GM21423 (cell line): ENCODE data around the gene GRIK4.

Source experiments
- ATAC-seq: cut with Tn5 transposase; IDR thresholded peaks from one replicate; pipeline ENCODE4 v1.9.1; 2021; ENCODE audit warnings: mild to moderate bottlenecking, moderate library complexity; ENCODE audit not compliant: unreplicated experiment

Gene GRIK4

DNA sequence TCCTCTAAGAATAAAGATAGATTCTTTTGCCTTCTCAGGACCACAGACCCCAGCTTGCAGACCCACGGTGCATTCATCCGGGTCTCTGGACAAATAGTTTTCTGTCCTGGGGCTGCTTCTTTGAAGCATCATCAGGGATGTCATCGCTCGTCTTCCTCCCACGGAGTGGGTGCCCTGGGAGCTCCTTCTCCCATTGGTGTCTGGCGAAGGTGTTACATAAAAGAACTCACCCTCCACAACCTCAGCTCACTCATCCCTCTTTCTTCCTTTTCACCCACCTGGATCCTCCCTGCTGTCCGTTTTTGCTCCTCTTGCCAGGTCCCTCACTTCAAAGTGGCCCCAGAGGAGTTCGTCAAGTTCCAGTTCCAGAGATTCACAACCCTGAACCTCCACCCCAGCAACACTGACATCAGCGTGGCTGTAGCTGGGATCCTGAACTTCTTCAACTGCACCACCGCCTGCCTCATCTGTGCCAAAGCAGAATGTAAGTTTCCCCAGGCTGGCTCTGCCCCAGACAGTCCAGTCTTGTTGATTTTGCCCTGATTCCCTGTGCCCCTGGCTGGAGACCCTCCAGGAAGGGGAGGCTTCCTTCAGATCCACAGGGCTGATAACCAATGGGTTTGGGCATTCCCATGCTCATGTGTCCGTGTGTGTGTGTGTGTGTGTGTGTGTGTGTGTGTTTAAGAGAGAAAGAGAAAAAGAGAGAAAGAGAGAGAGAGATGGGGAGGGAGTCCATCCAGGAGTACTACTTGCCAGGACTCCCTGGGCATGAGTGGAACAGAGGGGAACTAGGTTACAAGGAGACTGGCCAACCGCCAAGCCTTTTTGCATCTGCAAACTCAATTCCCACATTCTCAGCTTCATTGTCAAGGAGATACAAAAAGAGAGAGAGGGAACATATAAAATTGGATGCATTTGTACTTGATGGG, 308.2 kb downstream of the GRIK4 start:
- no peak for ATAC-seq

DNA sequence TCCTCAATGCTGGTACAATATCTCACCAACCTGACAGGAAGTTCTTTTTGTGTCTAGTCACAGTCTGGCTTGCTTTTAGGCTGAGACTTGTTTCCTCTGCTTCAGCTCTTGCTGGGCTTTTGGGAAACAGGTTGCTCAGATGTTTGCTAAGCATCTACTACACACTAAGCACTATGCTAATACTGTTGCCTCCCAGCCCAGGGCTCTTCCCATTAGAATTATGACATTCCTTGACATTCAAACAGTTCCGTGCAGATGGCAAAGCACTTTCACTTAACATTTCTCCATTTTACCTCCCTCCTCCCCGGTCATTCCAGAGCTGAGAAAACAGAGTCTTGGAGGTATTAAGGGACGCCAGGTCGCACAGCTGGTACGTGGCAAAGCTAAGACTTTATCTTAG, 311.6 kb downstream of the GRIK4 start:
- no peak for ATAC-seq

DNA sequence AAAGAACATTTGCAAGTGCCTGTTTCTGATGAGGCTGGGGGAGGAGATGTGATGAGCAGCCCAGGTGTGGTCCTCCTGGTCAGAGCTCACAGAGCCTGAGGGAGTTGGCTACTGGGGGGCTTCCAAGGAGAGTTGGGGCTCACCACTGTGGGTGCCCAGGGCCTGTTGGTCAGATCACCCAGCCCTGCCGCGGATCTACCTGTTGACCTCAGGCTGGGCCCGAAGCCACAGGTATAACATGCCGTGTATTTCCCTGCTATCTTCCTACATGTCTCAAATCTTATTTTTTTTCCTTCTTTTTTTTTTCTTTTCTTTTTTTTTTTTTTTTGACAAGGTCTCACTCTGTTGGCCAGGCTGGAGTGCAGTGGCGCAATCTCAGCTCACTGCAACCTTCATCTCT, 312.7 kb downstream of the GRIK4 start:
- ATAC-seq: no peak

DNA sequence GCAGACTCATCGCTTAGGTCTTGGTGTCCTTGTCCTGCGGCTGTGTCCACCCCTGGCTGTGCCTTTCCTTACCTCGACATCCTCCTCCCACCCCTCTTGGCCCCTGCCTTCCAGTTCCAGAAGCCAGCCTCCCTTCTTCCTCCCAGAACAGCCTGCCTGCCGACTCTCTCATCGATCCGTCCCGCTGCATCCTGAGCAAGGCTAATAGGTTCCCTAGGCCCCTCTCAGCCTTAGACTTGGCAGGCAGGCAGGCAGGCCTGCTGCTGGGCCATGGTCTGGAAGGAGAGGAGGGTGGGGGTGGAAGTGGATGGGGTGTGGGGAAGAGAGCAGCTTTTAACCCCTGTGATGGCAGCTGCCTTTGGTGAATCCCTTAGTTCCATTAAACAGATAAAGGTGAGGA, 315.6 kb downstream of the GRIK4 start:
- ATAC-seq: no peak

DNA sequence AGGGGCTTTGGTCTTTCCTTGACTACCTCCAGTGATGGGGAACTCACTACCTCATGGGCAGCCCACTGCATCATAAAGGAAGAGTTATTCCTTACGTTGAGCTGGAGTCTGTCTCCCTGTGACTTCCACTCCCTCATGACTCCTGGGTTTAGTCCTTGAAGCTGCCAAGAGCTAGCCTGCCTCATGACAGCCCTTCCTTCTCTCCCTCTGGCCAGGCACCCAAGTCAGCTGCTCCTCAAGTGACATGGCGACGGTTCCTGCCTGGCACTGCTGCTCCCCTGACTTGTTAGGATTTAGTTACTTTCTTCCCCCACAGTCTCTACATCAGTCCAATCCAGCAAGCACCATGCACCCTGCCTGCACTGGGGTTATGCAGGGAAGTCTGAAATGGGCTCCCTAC, 316.3 kb downstream of the GRIK4 start:
- no peak for ATAC-seq

DNA sequence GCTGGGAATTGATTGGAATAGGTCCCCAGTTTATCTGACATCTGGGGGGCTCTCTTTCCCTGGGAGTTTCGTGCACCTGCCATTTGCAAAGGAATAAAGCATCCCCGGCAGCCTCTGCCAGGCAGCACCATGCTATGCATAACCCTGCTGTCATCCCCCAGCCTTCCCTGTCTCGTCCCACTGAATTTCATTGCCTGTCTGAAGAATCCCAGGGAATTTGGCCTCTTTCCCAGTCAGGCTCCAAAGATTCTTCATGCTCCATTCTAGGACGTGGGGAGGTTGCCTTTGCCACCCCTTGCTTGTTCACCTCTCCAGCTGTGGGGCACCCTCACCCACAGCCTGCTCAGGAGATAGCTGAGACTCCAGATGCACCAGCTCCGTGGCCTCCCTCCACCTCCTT, 317.3 kb downstream of the GRIK4 start:
- ATAC-seq: no peak

DNA sequence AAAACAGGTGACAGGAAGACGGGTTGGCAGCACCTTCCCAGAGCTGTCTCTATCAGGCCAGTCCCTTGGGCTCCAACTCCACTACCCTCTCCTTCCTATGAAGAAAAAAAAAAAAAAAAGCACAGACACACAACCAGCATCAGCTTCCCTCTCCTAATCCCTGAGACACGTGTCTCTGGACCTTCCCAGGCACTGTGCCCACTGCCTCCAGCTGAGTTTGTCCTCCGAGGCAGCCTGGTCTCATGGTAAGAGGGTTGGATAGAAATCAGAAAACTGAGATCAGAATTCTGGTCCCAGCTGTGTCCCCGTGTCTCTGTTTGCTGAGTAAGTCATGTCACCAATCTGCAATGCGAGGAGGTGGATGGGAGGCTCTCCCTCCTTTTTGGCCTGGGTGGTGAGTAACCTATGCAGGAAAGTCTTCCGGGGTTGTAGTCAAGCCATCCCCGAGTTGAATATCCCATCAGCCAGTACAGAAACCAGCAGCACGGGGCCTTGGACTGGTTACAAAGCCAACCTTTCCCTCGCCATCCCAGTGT, 318.6 kb downstream of the GRIK4 start:
- no peak for ATAC-seq

DNA sequence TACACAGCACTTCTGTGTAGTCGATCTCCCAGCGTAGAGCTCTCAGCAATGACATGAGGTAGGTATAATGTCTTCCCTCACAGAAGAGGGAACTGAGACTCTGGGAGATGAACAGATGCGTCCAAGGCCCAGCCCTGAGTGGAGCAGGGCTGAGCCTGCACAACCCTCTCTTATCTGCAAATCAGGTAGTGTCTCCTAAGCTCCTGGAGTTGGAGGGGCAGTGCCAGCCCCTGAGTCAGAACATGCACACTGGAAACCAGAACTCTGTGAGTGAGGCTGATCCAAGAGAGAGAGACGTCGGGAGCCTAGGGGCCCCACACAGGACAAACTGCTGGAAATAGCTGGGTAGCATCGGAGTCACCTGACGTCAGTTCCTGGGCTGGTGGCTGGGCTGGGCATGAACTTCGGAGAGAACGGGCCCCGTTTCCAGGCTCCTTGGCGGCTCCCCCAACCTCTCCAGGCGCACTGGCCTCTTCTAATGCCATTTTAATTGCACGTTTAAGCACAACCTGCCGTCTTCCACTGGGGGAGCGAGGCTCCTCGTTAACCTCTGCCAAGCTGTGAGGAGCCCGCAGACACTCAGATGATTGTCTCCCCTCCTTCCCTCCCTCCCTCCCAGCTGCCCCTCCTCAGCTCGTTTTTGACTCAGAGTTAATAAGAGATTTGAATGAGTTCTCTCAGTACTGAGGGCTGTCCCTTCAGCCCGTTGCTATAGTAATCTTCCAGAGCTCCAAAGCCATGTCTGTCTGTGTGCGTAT, 321.1 kb downstream of the GRIK4 start:
- ATAC-seq: no peak

DNA sequence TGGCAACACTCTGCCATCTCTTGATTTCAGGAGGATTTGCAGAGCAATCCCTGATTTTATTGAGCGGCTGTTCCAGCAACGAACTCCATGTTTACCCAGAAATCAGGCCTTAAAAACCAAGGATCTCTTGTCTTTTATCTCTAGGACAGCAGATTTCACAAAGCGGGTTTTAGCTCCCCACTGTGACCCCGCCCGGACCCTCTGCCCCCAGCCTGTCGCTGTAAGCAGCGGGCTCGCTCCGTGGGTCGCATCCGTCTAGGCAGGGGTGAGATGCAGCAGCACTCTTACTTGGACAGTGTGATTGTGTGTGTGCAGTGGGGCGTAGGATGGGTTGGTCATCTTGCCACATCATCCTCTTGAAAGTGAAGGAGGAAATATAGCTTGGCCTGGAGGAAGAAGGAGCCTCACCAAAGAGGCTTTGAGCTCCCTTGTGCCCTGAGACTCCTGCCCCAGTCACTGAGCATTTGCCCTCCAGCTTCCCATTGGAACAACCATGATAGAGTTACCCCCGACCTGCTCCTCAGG, 323.2 kb downstream of the GRIK4 start:
- no peak for ATAC-seq

DNA sequence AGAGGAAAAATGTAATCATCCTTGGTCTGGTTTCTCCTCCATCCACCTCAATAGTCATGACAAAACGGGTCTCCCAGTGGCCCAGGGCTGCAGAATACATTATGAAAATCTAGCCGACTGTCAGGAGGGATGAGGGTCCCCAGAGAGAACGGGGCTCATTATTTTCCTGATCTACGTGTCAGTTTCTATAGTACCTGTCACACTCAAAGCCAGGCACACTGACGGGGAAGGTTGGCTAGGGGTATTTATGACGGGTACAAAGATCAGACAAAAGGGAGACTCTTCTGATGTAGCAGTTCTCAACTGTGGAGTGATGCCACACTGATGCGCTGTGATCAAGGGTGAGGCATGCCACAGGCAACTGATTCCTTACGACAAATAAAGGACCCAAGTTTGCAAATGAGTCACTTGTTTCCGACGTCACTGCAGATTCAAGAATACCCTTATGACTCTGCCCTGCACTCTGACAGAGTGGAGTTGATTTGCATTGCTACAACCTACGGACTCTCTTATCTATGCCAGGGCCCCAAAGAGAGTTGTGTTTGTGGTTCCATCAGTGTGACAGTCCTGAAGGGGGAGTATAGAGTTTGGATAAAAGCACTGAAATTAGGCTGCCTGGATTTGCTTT, 324.2 kb downstream of the GRIK4 start:
- peak; percentile 82 for ATAC-seq

DNA sequence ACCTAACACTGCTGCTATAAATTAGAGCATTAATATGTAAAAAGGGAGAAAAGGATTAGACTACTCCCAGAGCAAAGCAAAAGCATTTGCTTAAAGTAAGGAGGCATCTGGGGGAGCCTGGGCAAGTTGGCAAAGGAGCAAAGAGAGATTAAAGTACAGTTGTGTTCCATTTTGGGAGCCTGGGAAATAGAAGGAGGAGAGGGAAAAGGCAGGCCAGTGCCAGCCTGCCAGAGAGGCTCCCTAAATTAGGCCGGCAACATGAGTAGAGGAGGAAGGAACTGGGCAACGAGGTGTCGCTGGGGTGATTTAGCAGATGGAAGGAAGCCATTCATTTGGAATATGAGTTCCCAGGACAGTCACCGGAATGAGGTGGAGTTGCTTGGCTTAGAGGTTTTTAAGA, 326.1 kb downstream of the GRIK4 start:
- ATAC-seq: no peak

DNA sequence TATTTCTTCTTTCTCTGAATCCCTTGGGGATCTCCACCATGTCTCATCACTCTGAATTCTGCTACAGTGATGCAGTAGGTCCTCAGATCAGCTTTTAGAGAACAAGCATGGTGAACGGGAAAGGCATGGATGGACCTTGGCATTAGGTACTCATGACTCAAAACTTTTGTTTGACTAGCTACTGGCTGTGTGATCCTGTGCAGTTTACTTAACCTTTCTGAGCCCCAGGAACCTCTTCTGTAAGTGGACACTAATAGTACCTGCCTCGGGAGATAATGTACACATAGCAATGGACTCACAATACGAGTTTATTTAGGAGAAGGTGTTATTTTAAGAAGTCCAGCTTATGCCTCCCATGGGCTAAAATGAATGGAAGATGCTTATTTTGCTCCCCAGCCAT, 327.7 kb downstream of the GRIK4 start:
- no peak for ATAC-seq

DNA sequence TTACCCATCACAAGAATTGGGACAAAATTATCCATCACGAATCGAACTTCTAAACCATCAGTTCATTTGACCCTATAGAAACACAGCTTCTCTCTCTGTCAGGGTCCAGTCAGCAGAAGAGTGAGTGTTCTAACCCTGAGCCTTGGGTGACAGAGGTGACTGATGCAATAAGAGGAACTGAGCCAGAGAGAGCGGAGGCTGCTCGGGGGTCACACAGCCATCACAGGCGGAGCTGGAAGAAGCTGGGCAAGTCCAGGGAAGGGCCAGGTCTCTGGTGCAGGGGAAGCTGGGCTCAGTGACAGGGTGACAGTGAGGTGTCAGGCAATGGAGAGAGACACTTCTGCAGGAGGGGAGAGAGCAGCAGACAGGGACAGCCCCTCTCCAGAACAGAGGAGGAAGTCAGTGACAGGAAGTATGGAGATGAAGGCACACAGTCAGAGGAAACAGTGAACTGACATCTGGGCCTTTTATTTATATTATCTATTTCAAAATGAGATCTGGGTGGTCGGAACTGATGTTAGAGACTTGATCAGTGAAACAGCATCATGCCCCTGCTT, 328.4 kb downstream of the GRIK4 start:
- ATAC-seq: no peak

DNA sequence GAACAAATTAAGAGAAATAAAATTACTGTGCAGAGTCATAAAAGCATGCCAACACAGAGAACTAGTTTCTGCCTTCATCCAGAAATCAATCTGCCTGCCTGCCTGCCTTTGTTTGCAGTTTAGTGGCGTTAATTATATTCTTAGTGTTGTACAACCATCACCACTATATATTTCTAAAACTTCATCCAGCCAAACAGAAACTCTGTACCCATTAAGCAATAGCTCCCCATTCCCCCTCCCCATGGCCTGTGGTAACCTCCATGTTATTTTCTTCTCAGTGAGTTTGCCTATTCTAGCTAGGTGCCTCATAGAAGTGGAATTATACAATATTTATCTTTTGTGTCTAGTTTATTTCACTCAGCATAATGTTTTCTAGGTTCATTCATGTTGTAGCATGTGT, 329.1 kb downstream of the GRIK4 start:
- ATAC-seq: no peak

DNA sequence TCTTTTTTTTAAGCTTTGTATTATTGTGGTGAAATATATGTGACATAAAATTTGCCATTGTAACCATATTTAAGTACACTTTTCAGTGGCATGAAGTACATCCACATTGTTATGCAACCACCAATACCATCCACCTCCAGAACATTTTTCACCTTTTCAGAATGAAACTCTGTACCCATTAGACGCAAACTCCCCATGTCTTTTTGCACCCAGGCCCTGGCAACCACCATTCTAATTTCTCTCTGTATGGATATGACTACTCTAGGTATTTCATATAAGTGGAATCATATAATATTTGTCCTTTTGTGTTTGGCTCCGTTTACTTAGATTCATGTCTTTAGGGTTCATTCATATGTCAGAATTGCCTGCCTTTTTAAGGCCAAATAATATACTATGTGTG, 329.5 kb downstream of the GRIK4 start:
- ATAC-seq: no peak

DNA sequence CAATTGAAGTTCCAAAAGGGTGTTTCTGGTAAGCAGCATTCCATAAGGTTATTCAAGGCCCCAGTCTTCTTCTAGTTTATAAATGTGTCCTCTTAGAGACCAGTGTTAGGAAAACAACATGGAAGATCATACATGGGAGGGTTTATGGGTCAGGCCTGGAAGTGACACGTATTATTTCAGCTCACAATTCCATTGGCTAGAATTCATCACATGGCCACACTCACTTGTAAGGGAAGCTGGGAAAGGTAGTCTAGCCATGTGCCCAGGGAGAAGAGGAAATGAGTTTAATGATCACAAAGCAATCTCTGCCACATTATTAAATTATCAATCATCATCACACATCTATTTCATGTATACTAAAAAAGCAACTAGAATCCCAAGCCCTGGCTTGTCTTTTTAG, 330.6 kb downstream of the GRIK4 start:
- no peak for ATAC-seq

DNA sequence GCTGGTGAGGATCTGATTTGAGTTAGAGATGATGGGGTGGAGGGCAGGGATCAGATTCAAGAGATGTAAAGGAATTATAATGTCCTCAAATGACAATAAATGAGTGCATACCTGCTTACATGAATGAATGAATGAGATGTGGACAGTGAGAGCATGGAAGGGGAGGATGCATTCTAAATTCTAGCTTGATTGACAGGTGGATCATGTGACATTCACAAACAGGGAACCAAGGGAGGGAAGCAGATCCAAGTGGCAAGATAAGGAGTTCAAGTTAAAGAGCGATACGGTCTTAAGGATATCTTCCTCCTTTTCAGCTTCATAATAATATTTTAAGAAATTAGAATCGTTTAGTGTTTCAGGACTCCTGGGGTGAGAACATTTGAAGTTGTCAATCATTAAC, 341.9 kb downstream of the GRIK4 start:
- ATAC-seq: no peak

DNA sequence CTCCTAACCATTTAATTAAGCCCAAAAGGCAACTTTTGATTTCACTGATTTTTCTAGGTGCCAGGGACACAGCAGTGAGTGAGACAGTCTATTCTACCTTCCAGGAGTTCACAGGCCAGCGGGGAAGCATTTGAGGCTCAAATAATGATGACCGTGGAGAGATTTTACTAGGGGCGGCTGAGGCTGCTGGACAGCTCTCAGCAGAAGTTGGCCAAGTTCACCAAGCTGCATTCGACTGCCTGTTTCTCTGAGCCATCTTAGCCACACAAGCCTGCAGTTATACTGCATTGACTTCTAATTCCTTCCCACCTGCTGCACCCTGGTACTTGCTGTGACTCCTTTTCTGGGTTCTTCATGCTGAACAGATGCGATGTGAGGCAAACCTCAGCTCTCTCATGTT, 343.4 kb downstream of the GRIK4 start:
- ATAC-seq: no peak

DNA sequence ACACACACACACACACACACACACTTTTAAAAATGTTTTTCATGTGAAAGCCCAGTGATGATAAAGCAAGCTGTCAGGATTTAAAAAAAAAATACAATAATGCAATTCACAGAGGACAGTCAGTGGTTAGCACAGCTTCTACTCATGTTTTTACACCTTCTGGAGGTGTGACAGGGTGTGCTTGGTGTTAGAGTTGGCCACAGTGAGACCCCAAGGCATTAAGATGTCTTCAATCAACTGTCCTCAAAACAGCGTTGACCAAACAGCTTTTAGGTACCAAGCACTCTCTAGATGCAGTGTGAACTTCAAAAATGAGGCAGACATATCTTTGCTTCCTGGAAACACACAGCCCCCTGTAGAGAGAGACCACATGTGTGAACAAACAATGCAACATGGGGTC, 346.0 kb downstream of the GRIK4 start:
- no peak for ATAC-seq

DNA sequence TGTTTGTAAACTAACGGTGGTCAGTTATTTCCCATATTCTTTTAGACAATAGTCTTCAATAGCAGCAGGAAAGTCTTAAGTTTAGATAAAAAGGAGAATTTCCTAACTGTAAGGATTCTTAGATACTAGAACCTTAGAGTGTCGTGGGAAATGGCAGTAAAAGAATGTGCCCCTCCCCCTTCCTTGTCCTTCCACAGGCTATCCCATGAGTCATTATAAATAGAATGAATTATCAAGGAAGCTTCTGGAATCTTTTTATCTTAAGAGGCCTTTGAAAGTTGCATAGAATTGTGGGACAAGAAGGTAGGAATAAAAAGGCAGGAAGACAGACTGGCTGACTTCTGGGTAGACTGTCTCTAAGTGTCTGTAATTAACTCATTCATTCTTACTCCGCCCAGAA, 347.2 kb downstream of the GRIK4 start:
- ATAC-seq: no peak
